HFFc6 (cell line): ENCODE measurements around the gene AGBL2. TPM values are rescaled to one million over a fixed set of nuclear protein-coding genes. Genes with fewer than 3 reads are reported as not detected.

Source experiments
- DNase-seq: peaks from one replicate; pipeline ENCODE4 v3.0.0-alpha.2; 2018
- H3K27ac Mint-ChIP-seq: 2 replicates; pipeline ENCODE4 v1.8.0; 2020; ENCODE audit warnings: mild to moderate bottlenecking, mixed read lengths
- H3K27me3 Mint-ChIP-seq: 2 replicates; pipeline ENCODE4 v1.8.0; 2021; ENCODE audit warnings: mild to moderate bottlenecking, moderate library complexity, mixed read lengths; ENCODE audit not compliant: insufficient read depth
- H3K36me3 Mint-ChIP-seq: 2 replicates; pipeline ENCODE4 v1.8.0; 2021; ENCODE audit warnings: low read depth, mixed read lengths
- H3K4me1 Mint-ChIP-seq: 2 replicates; pipeline ENCODE4 v1.8.0; 2020; ENCODE audit warnings: low read depth, mixed read lengths
- H3K4me3 Mint-ChIP-seq: 2 replicates; pipeline ENCODE4 v1.8.0; 2020; ENCODE audit warnings: mild to moderate bottlenecking, moderate library complexity, mixed read lengths
- H3K9me3 Mint-ChIP-seq: 2 replicates; pipeline ENCODE4 v1.8.0; 2020; ENCODE audit warnings: mild to moderate bottlenecking, mixed read lengths
- total RNA-seq, 6 experiments: library from RNA; stranded (reverse); fragmentation: NEBNext Ultra II Directional; extraction: Animal tissue kit (Norgen Biotek cat#: 25700); gene quantifications; 2 replicates in 1 of 6; 3 replicates in 5 of 6; pipeline ENCODE4 v1.2.3, GENCODE V29; 2021
- TF ChIP-seq, protein P1 (sequence below): fragments of 200-600 bp; sonication (generic); IDR thresholded peaks from 2 replicates; pipeline ENCODE4 v1.5.0; 2021; ENCODE audit warnings: antibody characterized with exemption, mild to moderate bottlenecking

The AGBL2 gene
- total RNA-seq, 6 experiments from 2014 or later = 0.71 to 1.8 (median 1.2) TPM

DNA sequence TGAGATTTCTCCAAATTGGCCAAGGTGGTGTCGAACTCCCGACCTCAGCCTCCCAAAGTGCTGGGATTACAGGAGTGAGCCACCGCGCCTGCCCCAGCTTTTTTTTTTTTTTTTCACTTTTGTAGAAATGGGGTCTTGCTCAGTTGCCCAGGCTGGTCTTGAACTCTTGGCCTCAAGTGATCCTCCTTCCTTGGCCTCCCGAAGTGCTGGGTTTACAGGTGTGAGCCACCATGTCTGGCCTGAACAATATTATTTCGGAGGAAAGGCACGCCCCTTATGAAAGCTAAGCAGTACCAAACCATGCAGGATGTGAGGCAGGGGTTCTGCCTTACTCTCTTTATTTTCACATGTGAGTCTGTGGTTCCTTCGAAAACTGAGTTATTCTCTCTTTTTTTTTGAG is 88.9 kb downstream of the AGBL2 start:
- H3K4me1 Mint-ChIP-seq = no peaks in the 10 kb centered on the region
- DNase-seq = no peak
- no peaks in the 10 kb centered on the region for H3K9me3 Mint-ChIP-seq
- no peak overlapping the region for H3K27ac Mint-ChIP-seq
- H3K4me3 Mint-ChIP-seq = no peak overlapping the region
- TF ChIP-seq, protein P1, sequence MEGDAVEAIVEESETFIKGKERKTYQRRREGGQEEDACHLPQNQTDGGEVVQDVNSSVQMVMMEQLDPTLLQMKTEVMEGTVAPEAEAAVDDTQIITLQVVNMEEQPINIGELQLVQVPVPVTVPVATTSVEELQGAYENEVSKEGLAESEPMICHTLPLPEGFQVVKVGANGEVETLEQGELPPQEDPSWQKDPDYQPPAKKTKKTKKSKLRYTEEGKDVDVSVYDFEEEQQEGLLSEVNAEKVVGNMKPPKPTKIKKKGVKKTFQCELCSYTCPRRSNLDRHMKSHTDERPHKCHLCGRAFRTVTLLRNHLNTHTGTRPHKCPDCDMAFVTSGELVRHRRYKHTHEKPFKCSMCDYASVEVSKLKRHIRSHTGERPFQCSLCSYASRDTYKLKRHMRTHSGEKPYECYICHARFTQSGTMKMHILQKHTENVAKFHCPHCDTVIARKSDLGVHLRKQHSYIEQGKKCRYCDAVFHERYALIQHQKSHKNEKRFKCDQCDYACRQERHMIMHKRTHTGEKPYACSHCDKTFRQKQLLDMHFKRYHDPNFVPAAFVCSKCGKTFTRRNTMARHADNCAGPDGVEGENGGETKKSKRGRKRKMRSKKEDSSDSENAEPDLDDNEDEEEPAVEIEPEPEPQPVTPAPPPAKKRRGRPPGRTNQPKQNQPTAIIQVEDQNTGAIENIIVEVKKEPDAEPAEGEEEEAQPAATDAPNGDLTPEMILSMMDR = no peak
- H3K36me3 Mint-ChIP-seq = peaks cover 32% of the 10 kb centered on the region
- H3K27me3 Mint-ChIP-seq = no peaks in the 10 kb centered on the region; the same call in 1 of the 2 replicates

DNA sequence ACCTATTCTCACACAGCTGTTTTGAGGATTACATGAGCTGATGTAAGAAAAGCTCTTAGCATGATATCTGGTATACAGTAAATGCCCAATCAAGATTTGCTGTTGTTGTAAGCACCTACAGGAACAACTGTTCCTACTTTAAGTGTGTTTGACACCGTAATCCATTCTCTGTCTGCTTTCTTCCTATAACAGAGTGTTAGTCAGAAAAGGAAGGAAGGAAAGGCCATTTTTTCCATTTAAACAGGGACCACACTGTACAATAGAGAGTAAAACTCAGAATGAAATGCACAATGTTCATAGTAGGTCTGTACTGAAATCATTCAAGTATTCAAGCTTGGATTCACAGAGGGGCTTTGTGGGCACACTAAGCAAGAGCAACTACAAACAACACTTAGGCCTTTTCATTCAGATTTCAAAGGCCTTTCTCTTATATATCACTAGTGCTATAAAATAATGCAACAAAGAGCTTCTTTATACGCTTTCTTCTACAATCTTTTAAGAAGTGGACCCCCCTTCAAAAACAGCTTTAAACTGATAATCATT is 94.3 kb downstream of the AGBL2 start:
- Mint-ChIP-seq H3K4me3 (no peak overlapping the region), H3K36me3 (peaks cover 15% of the 10 kb centered on the region), H3K4me1 (peaks cover 21% of the 10 kb centered on the region), H3K9me3 (no peaks in the 10 kb centered on the region), H3K27me3 (no peaks in the 10 kb centered on the region), H3K27ac (no peak overlapping the region)
- DNase-seq = no peak
- TF ChIP-seq, protein P1 = no peak

DNA sequence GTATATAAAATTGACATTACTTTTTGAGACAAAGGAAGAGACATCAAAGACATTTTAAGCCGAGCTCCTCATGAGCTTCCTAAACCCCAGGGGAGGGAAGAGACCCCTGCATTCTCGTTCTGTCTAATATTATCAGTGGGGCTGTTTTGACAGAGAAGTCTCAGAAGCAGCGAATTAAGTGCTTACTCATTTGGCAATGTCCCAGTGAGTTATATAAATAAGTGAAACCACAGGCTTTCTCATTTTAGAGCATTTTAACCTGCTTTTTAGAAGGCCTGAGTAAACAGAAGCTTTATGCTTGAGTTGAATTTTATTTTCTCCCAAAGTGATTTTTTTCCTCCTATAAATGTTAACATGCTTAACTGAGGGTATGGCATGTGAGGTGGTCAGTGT is 97.8 kb downstream of the AGBL2 start:
- H3K9me3 Mint-ChIP-seq = no peaks in the 10 kb centered on the region
- peaks cover 21% of the 10 kb centered on the region for H3K4me1 Mint-ChIP-seq
- peak overlapping the region; percentile 53 for H3K27ac Mint-ChIP-seq
- H3K36me3 Mint-ChIP-seq = peaks cover 12% of the 10 kb centered on the region; the same call in 1 of the 2 replicates
- TF ChIP-seq, protein P1 = peak; percentile 46; the same call in 1 of the 2 replicates
- no peak overlapping the region; the same call in 1 of the 2 replicates for H3K4me3 Mint-ChIP-seq
- peak; percentile 37 for DNase-seq
- peaks cover 2% of the 10 kb centered on the region; the same call in 1 of the 2 replicates for H3K27me3 Mint-ChIP-seq

DNA sequence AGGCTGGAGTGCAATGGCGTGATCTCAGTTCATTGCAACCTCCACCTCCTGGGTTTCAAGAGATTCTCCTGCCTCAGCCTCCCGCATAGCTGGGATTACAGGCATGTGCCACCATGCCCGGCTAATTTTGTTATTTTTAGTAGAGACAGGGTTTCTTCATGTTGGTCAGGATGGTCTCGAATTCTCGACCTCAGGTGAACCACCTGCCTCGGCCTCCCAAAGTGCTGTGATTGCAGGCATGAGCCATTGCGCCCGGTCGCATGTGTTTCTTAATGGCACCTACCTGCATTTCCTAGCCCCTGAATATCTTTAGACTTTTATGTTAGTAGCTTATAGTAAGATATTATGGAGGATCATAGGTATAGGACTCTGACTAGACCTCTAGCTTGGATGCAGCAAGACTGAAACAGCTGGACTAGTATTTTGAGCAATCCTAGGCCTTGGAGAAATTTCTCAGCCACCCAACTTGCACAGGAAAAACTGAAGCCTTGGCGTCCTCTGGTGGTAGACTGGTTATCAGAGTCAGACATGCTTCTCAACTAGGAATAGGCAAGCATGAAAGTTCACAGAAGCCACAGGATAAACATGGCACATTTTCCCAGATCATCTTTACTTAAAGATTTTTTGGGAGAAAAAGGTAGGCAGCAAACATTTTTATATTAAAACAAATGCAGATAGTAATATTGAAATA is 98.3 kb downstream of the AGBL2 start:
- Mint-ChIP-seq H3K9me3 (no peaks in the 10 kb centered on the region), H3K27ac (no peak overlapping the region), H3K4me3 (no peak overlapping the region; the same call in 1 of the 2 replicates), H3K4me1 (peaks cover 21% of the 10 kb centered on the region), H3K27me3 (peaks cover 2% of the 10 kb centered on the region; the same call in 1 of the 2 replicates), H3K36me3 (peaks cover 12% of the 10 kb centered on the region; the same call in 1 of the 2 replicates)
- peak; percentile 63 for DNase-seq
- TF ChIP-seq, protein P1 = peak; percentile 86

GRCh38 chr11:47615249-47615648 is 99.9 kb downstream of the AGBL2 start:
- Mint-ChIP-seq H3K9me3 (no peaks in the 10 kb centered on the region), H3K4me1 (peaks cover 21% of the 10 kb centered on the region), H3K27me3 (peaks cover 2% of the 10 kb centered on the region; the same call in 1 of the 2 replicates), H3K36me3 (peaks cover 12% of the 10 kb centered on the region; the same call in 1 of the 2 replicates), H3K27ac (no peak overlapping the region), H3K4me3 (no peak overlapping the region)
- TF ChIP-seq, protein P1 = no peak
- no peak for DNase-seq
